T47D (cell line): ENCODE data around the gene NCAPD3.
A peak's percentile ranks its signal among the peaks of the same experiment; 100 is the strongest.
"Not testable (repeated sequence)": the region's sequence is repeated elsewhere in the genome, so short reads cannot be mapped to it uniquely, and the experiment has no call there.

Source experiments
- DNase-seq, 2 experiments: peaks; one replicate each; pipeline versions ENCODE4 v3.0.0 to v3.0.0-alpha.2; 2011 to 2012; ENCODE audit warnings: low read depth in 1 of 2, low spot score in 1 of 2
- JUND ChIP-seq: IDR thresholded peaks from 2 replicates; pipeline ENCODE4 v1.6.1; 2012; ENCODE audit warnings: low read depth
- in situ Hi-C: cut with HindIII; loops from 2 replicates; pipeline ENCODE4 v1.10.0; 2016; ENCODE audit warnings: low sequenced_read_pairs, low pct_unique_long_range_greater_than_20kb

The NCAPD3 gene

DNA sequence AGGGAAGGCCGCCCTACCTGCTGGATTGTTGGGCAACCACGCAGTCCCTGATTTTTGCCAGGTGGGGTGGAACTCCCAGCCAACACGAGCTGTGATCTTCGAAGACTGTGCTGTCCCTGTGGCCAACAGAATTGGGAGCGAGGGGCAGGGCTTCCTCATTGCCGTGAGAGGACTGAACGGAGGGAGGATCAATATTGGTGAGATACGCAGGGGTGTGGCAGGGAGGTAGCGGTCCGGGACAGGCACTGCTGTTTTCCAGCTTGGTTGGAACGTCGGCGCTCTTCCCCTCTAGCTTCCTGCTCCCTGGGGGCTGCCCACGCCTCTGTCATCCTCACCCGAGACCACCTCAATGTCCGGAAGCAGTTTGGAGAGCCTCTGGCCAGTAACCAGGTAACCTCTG lies 37.2 kb upstream of the NCAPD3 start:
- in situ Hi-C loops, result no loop called here

DNA sequence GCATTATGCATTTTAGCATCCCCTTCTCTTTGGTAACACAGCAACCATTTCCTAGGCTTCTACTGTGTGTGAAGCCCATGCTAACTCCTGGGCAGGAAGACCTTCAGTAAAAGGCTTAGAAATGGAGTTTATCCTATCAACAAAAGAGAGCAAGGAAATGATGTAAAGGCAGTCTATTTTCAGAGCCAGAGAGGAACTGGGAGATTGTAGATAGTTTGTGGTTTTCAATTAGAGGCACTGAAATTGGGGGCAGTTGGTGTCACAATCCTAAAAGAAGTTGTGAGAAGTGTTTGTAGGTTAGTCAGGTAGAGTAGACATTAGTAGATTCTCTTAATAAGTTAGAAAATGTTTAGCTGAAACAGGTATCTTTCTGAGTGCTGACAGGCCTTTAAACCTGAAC lies 36.7 kb upstream of the NCAPD3 start:
- DNase-seq, result no peak
- in situ Hi-C loops, result no loop called here
- no peak for TF ChIP-seq JUND

More for the DNA sequence above, 37.2 kb upstream of the NCAPD3 start:
- DNase-seq, result no peak
- no peak for TF ChIP-seq JUND

DNA sequence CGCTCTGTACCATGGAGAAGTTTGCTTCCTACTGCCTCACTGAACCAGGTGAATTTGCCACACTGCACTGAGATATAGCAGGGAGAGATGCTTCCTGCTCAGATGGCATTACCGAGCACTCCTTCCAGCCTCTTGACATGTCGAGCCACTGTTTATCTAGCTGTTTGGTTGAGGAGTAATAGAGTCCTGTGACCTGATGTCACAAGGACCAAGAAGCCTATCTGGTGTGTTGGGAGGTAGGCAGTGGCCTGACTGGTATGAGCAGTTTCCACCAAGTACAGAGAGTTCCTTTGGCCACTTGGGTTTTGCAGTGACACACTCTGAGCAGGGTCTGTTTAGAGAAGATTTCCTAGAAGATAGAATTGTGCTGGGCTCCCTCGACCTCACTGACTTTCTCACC lies 34.8 kb upstream of the NCAPD3 start:
- in situ Hi-C loops, result no loop called here
- no peak for TF ChIP-seq JUND
- DNase-seq, result peak in 1 of 2 experiments; percentile 41

DNA sequence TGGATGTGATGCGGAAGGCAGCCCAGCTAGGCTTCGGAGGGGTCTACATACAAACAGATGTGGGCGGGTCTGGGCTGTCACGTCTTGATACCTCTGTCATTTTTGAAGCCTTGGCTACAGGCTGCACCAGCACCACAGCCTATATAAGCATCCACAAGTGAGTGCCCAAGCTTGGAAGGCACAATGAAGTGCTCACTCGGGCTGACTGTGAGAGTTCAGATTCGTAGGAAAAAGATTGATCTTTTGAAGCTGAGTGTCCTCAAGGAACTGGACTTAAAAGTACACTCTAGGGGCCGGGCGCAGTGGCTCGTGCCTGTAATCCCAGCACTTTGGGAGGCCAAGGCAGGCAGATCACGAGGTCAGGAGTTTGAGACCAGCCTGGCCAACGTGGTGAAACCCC lies 33.3 kb upstream of the NCAPD3 start:
- in situ Hi-C loops, result no loop called here
- no peak for DNase-seq
- no peak for TF ChIP-seq JUND

DNA sequence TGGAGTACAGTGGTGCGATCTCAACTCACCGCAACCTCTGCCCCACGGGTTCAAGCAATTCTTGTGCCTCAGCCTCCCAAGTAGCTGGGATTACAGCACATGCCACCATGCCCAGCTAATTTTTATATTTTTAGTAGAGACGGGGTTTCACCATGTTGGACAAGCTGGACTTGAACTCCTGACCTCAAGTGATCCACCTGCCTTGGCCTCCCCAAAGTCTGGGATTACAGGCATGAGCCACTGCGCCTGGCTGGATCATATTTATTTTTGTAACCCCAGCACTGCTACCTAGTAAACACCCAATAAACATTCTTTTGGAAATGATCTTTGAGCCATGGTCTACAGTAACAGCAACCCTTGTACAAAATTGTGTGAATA lies 31.4 kb upstream of the NCAPD3 start:
- in situ Hi-C loops, DNase-seq: not testable (repeated sequence)

DNA sequence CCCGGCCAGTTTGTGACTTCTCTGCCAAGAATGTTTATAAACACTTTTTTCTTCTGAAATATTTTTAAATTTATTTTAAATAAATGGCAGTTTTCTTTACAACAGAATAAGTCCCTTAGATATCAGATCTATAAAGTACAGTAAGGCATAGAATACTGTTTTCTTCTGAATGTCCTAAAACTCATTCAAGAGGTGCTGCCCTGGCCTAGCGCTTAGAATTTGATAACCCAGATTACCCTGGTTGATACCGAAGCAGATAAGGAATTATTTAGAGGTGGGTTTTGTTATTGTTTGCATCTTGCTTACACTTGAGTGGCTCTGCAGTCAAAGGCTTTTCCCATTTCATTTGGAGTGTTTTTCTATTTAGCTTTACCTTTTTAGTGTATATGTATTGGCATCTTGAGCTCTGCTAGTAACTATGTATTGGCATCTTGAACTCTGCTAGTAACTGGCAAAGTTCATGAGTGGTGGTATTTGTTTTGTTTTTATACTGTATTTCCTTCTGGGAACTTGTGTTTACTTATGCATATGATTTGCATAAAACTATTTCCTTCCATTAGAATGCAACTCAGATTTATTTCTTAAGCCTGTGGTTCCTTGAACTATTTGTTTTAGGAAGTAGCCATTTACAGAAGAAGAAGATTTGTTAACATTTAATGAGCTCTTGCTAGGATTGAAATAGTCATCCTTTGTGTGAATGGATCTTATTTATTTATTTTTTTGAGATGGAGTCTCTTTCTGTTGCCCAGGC lies 30.8 kb upstream of the NCAPD3 start:
- no peak for TF ChIP-seq JUND

DNA sequence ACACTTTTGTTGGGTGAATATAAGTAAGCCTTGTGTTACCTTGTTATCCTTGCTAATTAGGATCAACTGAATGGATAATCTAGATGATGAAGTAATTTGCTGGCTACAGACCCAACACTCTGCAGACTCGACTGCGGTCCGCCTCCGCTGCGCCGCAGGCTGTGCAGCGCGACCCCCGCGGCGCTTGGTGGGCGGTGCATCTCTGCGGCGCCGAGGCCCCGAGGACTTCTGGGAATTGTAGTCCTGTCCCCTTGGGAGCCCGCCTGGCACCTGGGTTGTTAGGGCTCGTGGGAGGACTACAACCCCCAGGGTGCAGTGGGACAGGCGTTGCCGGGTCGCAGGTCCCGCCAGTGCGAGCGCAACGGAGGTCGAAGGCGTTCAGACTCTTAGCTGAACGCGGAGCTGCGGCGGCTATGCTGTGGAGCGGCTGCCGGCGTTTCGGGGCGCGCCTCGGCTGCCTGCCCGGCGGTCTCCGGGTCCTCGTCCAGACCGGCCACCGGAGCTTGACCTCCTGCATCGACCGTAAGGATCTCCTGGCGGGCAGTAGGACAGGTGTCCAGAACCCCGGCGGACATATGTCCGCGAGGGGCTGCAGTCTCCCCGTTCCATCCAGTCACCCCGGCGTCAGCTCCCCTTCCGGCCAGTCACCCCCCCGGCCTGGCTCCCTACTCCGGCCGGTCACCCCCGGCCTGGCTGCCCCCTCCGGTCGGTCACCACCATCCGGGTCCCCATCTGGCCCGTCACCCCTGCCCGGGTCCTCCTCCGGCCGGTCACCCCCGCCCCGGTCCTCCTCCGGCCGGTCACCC lies 29.6 kb upstream of the NCAPD3 start, which contains the start of the genes ACAD8 and THYN1:
Gene ACAD8 (plus strand): TSS at position 381 of the 806 bp plus-strand sequence. CDS start 33 bp downstream, at position 414.
Gene THYN1 (minus strand): TSS at position 165 of the 806 bp plus-strand sequence. CDS start 470 bp downstream, outside the sequence.
- no peak for TF ChIP-seq JUND
- in situ Hi-C loops, result no loop called here

More for the DNA sequence above, 30.8 kb upstream of the NCAPD3 start:
- no peak for DNase-seq
- in situ Hi-C loops, result no loop called here

DNA sequence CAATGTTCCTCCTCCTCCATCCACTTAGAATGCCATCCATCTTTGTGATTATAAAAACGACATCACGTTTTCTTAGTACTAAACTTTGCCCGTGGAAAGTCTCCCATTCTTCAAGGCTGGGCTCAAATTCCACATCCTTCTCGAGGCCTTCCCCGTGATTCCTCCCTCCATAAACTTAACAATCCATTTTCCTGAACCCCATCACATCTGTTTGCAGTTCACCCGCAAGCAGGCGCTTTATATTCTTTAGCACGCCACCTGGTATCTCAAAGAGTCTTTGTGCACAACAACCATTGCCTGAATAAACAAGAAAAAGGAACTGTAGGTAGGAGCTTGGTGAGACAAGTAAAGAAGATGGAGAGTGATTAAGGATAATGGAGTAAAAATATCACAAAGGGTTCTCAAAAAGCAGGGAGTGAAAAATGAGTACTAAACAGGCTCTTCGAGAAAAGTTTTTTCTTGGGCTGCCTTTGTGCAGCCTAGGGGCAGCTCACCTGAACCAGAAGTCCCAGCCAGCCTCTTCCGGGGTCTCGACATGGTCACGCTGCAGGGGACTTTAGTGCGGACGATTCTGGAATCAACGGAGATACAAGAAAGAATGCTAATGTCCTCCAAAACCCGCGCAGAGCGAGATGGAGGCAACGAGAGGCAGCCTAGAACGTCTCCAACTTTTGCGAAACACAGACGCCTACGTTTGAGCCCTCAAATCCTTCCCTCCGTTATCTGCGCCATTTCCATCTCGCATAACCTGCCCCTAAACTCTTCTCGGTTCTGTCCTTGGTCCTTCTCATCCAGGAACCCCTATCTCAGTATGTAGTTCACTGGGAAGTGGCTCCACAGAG lies 28.8 kb upstream of the NCAPD3 start:
- TF ChIP-seq JUND, result 0 out of 2 replicates have a peak, but pooled peaks have one; percentile 28
- peak in 1 of 2 experiments; percentile 67 for DNase-seq
- in situ Hi-C loops, result no loop called here

More for the DNA sequence above, 29.6 kb upstream of the NCAPD3 start, which contains the start of the genes ACAD8 and THYN1:
- peak; percentile 99 for DNase-seq

DNA sequence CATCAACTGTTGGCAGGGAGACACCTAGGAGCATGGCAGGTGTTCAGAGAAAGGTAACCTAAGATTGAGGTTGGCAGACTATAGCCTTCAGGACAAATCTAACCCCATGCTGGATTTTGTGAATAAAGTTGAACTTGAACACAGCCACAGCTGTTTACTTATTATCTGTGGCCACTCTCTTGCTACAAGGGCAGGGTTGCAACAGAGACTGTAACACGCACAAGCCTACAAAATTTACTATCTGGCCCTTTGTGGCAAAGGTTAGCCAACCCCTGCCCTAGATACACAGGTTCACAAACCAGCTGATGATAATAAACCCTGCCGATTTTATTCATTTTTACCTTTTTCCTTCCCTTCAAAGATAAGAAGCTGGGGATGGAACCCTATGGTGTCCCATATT lies 26.9 kb upstream of the NCAPD3 start:
- no peak for TF ChIP-seq JUND
- no peak for DNase-seq
- in situ Hi-C loops, result no loop called here

DNA sequence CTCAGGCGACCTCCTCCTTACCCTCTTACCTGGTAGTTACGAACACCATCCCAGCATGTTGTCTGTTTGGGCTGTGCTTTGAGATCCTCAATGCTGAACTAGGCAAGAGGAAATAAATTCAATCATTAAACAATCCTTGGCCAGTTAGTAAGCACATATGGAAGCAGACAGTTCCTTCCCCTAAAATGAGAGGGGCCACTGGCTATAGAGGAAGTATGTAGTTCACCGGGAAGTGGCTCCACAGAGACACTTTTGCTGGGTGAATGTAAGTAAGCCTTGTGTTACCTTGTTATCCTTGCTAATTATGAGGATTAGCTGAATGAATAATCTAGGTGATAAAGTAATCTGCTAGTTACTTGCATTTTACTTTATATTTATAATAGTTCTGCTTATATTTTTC lies 26.5 kb upstream of the NCAPD3 start:
- no peak for TF ChIP-seq JUND
- DNase-seq, result no peak
- in situ Hi-C loops, result no loop called here

DNA sequence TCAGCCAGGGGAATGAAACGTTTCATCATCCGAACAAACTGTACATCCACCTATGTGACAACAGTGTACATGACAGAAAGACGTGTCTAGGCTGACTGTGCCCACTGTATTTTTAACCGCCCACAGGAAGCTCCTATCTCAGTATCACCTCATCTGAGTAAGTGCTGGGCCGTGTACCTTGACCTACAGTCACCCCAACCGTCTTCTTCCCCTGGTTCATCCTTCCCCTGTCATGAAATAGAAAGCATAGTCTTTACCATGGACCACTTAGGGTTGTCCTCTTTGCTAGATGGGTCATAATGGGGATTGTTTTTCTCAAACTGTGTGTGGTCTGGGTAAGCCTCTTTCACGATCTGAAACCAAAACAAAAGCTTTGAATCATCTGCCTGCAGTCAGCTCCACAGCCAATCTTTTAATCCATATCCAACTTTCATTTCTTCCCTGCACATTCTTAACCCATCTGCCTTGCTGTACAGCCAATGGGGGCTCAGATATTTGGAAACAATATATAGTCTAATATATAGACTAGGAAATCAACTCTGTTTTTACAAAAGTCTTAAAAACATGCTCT lies 25.2 kb upstream of the NCAPD3 start:
- no peak for TF ChIP-seq JUND
- DNase-seq, result no peak
- in situ Hi-C loops, result no loop called here

DNA sequence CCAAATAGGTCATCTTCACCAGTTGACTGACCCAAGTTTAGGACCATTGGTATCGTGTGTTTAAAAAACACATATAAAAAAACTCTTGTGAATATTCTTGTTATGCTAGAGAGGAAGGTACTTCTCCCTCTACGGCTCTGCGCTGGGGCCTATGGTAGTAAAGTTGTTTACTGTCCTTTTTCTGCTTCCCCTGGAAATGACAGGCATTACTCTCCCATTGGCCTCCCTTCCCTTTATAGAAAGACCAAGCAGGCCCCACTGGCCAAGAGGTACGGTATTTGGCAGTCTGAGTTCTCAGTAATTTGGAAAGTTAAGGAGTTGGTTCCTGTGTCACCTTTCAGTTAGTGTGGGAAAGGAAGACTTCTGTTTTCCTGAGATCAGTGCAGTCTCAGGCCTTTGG lies 22.9 kb upstream of the NCAPD3 start:
- TF ChIP-seq JUND, result no peak
- in situ Hi-C loops, result no loop called here
- no peak for DNase-seq
